ENCODE results near the gene MYH15.

The MYH15 gene

DNA sequence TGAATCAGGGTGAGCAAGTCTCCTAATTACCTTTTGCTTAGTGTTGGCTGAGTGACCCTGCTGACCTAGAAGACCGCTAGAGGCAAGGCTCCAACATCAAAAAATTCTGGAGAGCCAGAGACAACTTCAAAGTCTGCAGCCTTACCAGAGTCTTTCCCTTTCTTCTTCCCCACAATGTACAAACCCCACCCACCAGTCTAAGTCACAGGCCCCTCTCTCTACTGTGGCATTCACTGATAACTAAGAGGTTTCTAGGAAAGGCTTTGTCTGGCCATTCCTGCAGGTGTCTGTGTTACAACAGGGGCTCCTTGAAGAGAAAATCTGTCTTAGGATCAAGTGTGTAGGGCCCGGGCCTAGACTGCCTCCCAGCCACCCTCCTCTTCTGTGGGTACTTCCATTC is 525 bp downstream of the MYH15 start:
- DNase-seq (ENCODE audit: low read depth) = no peak

DNA sequence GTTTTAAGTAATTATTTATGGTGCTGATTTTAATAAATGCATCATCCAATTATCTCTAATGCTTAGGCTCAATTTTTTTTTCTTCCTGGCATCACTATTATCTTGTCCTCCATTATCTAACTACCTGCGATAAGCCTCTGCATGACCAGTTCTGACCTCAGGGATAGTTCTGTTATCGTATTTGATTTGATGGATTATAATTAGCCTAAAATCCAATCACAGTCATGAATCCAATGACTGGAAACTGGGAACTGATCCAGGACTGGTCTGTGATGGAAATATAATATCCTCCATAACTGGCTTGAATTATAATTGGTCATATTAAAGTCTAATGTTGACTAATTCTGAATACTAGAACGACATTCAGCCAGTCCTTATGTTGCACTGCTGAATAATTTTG is 1.1 kb downstream of the MYH15 start:
- DNase-seq (ENCODE audit: low read depth) = no peak

DNA sequence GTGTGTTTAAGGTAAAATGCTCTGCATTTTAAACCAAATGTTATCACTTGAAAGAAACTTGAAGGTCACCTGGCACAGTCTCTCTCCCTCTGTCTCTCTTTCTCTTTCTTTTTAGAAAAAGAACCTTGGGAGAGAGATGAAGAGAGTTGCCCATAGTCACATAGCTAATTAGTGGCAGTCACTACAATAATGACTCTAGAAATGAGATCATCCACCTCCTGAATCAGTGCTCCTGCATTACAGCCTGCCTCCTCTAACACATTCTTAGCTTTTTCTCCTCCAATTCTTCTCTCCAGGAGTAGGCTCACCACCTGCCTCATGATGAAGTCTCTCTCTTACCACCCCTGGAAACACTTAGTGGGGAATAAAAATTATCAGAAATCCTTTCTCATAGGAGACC is 2.5 kb downstream of the MYH15 start:
- DNase-seq (ENCODE audit: low read depth) = no peak

DNA sequence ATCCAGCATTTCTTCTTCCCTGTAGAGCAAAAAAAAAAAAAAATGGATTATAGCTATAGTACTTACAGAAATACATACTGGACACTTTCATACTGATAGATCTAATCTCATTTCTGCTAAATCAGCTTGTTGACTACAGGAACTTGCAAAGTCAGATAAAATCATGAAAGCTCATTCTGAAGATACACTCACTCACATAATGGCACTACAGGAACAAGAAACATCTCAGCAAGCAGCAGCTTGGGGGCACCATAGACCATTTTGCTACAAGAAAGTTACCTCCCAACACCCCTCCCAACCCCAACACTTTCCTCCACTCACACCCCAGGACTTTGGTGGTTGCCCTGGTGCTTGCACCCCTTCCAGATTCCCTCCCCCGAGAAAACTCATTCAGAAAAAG is 4.6 kb downstream of the MYH15 start:
- no peak for DNase-seq (ENCODE audit: low read depth)

DNA sequence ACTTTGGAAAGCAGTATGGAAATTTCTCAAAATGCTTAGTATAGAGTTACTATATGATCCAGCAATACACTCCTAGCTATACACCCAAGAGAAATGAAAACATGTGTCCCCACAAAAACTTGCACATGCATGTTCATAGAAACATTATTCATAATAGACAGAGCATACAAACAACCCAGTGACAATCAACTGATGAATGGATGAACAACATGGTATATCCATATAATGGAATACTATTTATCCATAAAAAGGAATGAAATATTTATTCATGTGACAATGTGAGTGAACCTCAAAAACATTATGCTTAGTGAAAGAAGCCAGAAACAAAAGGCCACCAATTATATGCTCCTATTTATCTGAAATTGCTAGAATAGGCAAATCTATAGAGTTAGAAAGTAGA is 6.7 kb downstream of the MYH15 start:
- no peak for DNase-seq (ENCODE audit: low read depth)

- DNase-seq (ENCODE audit: low read depth) = peak; percentile 49
These were observed 8.9 kb downstream of the MYH15 start for GRCh38 chr3:108501535-108501934.

GRCh38 chr3:108500728-108501127 is 9.7 kb downstream of the MYH15 start:
- peak; percentile 7 for DNase-seq (ENCODE audit: low read depth)

GRCh38 chr3:108497271-108497670 is 13.1 kb downstream of the MYH15 start:
- no peak for DNase-seq (ENCODE audit: low read depth)

DNA sequence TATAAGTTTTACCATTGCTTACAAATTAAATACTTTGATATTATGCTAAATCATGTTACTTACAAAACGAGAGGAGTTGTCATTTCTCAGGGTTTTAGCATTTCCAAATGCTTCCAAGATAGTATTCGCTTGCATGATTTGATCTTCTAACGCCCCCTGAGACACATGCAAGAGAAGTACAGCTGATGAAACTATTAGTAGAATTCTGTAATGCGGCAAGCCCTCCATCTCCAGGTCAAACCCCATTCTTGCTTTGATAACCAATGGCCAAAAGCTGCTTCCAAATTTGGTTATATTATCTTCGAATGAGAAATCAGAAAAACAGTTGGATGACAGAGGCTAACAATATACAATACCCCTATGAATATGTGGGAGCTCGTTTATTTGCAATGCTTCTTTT is 14.7 kb downstream of the MYH15 start:
- DNase-seq (ENCODE audit: low read depth) = no peak

DNA sequence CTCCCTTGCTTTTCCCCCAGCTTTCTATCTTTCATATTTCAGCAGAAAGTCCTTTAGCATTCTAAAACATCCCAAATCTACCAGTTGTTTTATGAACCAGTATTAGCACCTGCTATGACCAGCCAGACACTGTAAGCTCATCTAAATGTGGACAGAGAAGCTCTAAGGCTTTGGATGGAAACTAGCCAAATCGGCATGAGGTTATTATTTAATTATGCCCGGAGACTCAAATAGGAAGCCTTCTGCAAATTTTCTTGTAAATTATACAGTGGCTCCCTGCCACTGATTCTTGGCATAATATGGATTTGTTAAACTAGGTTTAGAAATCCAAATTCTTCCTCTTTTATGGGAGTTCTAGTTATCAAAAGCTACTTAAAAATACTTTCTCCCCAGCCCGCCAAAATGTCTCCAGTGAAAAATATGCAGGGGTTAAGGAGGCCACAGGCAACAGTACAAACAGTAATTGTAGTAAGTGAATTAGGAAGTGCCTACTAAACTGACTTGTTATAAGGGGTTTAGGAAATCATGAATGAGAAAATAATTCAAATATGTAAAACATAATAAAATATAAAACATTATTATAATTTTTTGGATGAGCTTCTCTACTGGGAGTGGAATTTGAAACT is 15.4 kb downstream of the MYH15 start:
- DNase-seq (ENCODE audit: low read depth) = no peak

- DNase-seq (ENCODE audit: low read depth) = no peak
These were observed 16.5 kb downstream of the MYH15 start for GRCh38 chr3:108493862-108494261.

GRCh38 chr3:108491456-108491855 is 18.9 kb downstream of the MYH15 start:
- no peak for DNase-seq (ENCODE audit: low read depth)

GRCh38 chr3:108489776-108490175 is 20.6 kb downstream of the MYH15 start:
- DNase-seq (ENCODE audit: low read depth) = peak; percentile 42

DNA sequence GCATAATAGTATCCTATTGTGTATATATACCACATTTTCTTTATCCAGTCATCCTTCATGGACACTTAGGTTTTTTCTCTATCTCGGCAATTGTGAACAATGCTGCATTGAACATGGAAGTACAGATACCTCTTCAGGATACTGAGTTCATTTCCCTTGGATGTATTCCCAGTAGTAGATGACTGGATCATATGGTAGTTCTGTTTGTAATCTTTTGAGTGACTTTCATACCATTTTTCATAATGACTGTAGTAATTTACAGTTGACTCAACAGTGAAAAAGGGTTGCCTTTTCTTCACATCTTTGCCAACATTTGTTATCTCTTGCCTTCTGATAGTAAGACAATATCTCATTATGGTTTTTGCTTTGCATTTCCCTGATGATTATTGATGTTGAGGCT is 21.8 kb downstream of the MYH15 start:
- DNase-seq (ENCODE audit: low read depth) = peak; percentile 89

DNA sequence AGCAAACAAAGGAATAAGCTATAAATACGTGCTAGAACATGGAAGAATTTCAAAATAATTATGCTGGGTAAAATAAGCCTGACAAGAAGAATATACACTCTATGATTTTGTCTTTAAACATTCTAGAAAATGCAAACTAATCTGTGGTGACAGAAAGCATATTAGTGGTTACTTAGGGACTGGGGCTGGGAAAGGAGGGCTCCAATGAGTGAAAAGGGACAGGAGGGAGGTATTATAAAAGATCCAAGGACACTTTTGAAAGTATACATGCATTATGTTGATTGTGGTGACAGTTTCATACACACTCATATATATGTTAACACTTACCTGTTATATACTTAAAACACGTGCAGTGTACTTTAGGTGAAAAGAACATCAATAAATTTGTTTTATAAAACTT is 23.0 kb downstream of the MYH15 start:
- no peak for DNase-seq (ENCODE audit: low read depth)

- DNase-seq (ENCODE audit: low read depth) = peak; percentile 83
These were observed 23.5 kb downstream of the MYH15 start for GRCh38 chr3:108486941-108487340.

DNA sequence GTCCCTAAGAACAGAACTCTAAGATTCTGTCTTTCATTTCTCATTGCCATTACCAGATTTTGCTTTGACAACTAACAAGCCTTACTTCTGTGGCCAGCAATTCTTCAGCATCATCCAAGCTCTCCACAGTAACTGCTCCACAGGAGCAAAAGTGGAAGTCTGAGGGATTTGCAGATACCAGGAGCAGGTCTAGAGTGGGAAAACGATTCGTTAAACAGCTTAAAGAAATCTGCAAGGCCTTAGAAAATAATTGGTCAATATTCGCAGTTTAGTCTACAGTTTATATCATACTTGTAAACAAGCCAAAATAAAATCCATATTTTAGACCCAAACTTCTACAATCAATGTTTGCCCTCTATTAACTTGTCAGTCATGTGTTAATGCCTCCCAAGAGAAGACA is 24.1 kb downstream of the MYH15 start:
- no peak for DNase-seq (ENCODE audit: low read depth)

GRCh38 chr3:108485146-108485545 is 25.2 kb downstream of the MYH15 start:
- DNase-seq (ENCODE audit: low read depth) = no peak

DNA sequence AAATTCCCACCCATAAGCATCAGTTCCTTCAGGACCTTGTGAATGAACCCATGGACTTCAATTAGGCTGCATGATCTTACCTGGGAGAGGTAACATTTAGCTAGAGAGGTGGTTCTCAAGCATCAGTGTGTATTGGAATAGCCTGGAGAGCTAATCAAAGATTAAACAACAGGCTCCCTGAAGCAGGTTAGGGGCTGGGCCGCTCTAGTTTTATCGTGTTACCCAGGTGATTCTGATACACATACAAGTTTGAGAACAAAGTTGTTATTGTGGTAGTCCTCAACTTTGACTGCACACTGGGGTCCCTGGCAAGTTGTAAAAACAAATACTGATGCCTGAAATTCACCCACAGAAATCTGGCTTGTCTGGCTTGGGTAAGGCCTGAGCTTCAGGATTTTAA is 31.2 kb downstream of the MYH15 start:
- DNase-seq (ENCODE audit: low read depth) = no peak

- peak; percentile 58 for DNase-seq (ENCODE audit: low read depth)
These were observed 32.8 kb downstream of the MYH15 start for GRCh38 chr3:108477511-108478147.

GRCh38 chr3:108475220-108475782 is 35.1 kb downstream of the MYH15 start:
- DNase-seq (ENCODE audit: low read depth) = no peak

DNA sequence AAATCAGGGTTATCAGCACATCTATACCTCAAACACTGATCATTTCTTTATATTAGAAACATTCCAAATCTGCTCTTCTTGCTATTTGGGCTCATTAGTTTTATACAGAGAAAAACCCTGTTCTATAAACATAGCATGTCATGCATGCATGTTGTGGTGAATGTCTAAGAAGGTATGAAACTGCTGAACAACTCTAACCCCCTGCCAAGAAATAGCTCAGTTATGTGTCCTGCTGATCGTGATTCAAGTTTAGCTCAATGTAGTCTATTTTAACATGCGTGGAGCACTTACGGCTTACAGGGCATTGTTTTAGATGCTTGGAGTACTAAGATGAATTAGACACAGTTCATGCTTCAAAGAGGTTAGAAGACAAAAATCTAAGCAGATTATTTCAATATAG is 35.8 kb downstream of the MYH15 start:
- no peak for DNase-seq (ENCODE audit: low read depth)

- DNase-seq (ENCODE audit: low read depth) = no peak
These were observed 36.7 kb downstream of the MYH15 start for GRCh38 chr3:108473711-108474110.

All from amniotic epithelial cell (primary cell).